Lower lobe of right lung (tissue), 2 donors: Measurements from ENCODE around the gene VPS37B. TPM values are rescaled to one million over a fixed set of nuclear protein-coding genes. Genes with fewer than 3 reads are reported as not detected.
A peak's percentile ranks its signal among the peaks of the same experiment; 100 is the strongest.

Source experiments
- ATAC-seq, 2 donors: fragments of 200-7000 bp; cut with Tn5 transposase; one replicate each; pipeline ENCODE4 v1.9.1; 2020 to 2022; ENCODE audit warnings: mild to moderate bottlenecking in 2 of 2, moderate library complexity in 2 of 2
- DNase-seq: peaks from one replicate; pipeline ENCODE4 v3.0.0-alpha.2; 2020
- H3K27ac ChIP-seq: fragments of 200-600 bp; one replicate; pipeline ENCODE4 v1.8.0; 2022
- H3K27me3 ChIP-seq: fragments of 200-600 bp; one replicate; pipeline ENCODE4 v1.8.0; 2022; ENCODE audit warnings: low read depth
- H3K36me3 ChIP-seq: fragments of 200-600 bp; one replicate; pipeline ENCODE4 v1.8.0; 2022; ENCODE audit warnings: mild to moderate bottlenecking
- H3K4me1 ChIP-seq: fragments of 200-600 bp; one replicate; pipeline ENCODE4 v1.8.0; 2022
- H3K4me3 ChIP-seq: fragments of 200-600 bp; one replicate; pipeline ENCODE4 v1.8.0; 2022; ENCODE audit warnings: mild to moderate bottlenecking
- H3K9me3 ChIP-seq: fragments of 200-600 bp; one replicate; pipeline ENCODE4 v1.8.0; 2022
- intact Hi-C: fragments of 100-400 bp; cut with DNase I; formaldehyde crosslinking; loops from one replicate; pipeline ENCODE4 v1.11.0; 2022
- total RNA-seq: library from RNA; stranded (reverse); fragmentation: NEBNext Ultra II Directional; extraction: Animal tissue kit (Norgen Biotek cat#: 25700); gene quantifications from one replicate; pipeline ENCODE4 v1.2.1, GENCODE V29; 2021
- TF ChIP-seq, protein P1 (sequence below): fragments of 200-600 bp; IDR thresholded peaks from one replicate; pipeline ENCODE4 v1.8.0; 2022; ENCODE audit warnings: antibody characterized with exemption, mild to moderate bottlenecking
- donor health status: DM: no; HTN: yes; CAD: no; lungs with severe emphysema.

The VPS37B gene
- total RNA-seq, 1 donor from 2014 or later, result 34.5 TPM

GRCh38 chr12:122848471-122849351, 47.2 kb downstream of the VPS37B start:
- intact Hi-C loops, result no loop called here
- Histone ChIP-seq H3K4me3 (no peak overlapping the region), H3K36me3 (peaks cover 5% of the 10 kb centered on the region), H3K4me1 (peaks cover 20% of the 10 kb centered on the region), H3K9me3 (no peaks in the 10 kb centered on the region), H3K27ac (no peak overlapping the region), H3K27me3 (no peaks in the 10 kb centered on the region)
- TF ChIP-seq, protein P1, sequence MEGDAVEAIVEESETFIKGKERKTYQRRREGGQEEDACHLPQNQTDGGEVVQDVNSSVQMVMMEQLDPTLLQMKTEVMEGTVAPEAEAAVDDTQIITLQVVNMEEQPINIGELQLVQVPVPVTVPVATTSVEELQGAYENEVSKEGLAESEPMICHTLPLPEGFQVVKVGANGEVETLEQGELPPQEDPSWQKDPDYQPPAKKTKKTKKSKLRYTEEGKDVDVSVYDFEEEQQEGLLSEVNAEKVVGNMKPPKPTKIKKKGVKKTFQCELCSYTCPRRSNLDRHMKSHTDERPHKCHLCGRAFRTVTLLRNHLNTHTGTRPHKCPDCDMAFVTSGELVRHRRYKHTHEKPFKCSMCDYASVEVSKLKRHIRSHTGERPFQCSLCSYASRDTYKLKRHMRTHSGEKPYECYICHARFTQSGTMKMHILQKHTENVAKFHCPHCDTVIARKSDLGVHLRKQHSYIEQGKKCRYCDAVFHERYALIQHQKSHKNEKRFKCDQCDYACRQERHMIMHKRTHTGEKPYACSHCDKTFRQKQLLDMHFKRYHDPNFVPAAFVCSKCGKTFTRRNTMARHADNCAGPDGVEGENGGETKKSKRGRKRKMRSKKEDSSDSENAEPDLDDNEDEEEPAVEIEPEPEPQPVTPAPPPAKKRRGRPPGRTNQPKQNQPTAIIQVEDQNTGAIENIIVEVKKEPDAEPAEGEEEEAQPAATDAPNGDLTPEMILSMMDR, result no peak
- peak in 1 of 2 donors; percentile 4 for ATAC-seq
- DNase-seq, result peak; percentile 32

DNA sequence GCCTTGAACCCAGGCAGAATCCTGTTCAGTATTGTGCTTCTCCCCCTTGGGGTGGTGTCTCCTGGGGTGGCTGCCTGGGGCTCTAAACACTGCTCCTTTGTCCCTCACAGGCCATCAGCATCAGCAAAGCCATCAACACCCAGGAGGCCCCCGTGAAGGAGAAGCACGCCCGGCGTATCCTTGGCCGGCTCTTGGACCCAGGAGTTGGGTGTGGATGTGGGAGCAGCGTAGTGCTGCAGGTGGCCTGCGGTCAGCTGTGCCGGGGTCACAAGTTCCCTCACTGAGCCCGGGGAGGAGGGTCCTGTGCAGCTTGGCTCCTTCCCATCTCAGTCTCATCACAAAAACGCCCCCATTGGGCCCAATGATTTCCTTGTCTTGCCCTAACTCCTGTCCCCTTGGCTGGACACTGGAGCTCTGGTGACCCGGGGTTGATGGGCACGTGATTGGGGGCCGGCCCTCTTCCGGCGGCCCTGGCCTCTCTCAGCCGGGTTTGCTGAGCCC, 48.0 kb downstream of the VPS37B start:
- intact Hi-C loops, result no loop called here
- ATAC-seq (no peak), DNase-seq (peak; percentile 23)
- H3K4me3 ChIP-seq, result no peak overlapping the region
- H3K27ac ChIP-seq, result no peak overlapping the region
- H3K36me3 ChIP-seq, result peaks cover 5% of the 10 kb centered on the region
- H3K9me3 ChIP-seq, result no peaks in the 10 kb centered on the region
- TF ChIP-seq, protein P1, result no peak
- peaks cover 17% of the 10 kb centered on the region for H3K4me1 ChIP-seq
- H3K27me3 ChIP-seq, result no peaks in the 10 kb centered on the region

DNA sequence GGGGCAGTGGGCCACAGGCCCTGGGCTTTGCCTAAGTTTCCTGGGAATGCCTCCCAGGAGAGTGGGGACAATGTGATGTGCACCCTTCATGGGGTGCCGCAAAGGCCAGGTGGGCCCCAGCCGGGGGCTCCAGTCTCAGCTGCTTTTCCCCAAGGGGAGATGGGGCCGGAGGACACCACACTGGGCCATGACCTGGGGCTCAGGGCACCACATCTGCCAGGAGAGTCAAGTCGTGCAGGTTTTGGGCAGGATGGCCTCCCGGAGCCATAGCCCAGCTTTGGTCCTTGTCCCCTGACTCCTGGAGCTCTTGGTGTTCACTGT, 48.4 kb downstream of the VPS37B start:
- no peak for ATAC-seq
- no peaks in the 10 kb centered on the region for H3K9me3 ChIP-seq
- H3K4me1 ChIP-seq, result peaks cover 12% of the 10 kb centered on the region
- TF ChIP-seq, protein P1, result no peak
- H3K4me3 ChIP-seq, result no peak overlapping the region
- peak; percentile 20 for DNase-seq
- intact Hi-C loops, result no loop called here
- no peaks in the 10 kb centered on the region for H3K27me3 ChIP-seq
- H3K27ac ChIP-seq, result no peak overlapping the region
- peaks cover 5% of the 10 kb centered on the region for H3K36me3 ChIP-seq

GRCh38 chr12:122846622-122847515, 49.1 kb downstream of the VPS37B start:
- H3K4me1 ChIP-seq, result peaks cover 9% of the 10 kb centered on the region

More at GRCh38 chr12:122846622-122847515, 49.1 kb downstream of the VPS37B start:
- no peak overlapping the region for H3K4me3 ChIP-seq
- TF ChIP-seq, protein P1, result no peak
- ATAC-seq, result no peak
- peaks cover 5% of the 10 kb centered on the region for H3K36me3 ChIP-seq
- H3K27ac ChIP-seq, result no peak overlapping the region
- no peaks in the 10 kb centered on the region for H3K9me3 ChIP-seq
- H3K27me3 ChIP-seq, result no peaks in the 10 kb centered on the region
- peak; percentile 24 for DNase-seq
- intact Hi-C loops, result no loop called here
